Keratinocyte (primary cell): ENCODE results near the gene RTP3.

Experiments
- CTCF ChIP-seq, 3 experiments: IDR thresholded peaks in 1 of 3; conservative IDR thresholded peaks in 1 of 3; optimal IDR thresholded peaks in 1 of 3; 2 replicates in 2 of 3; 3 replicates in 1 of 3; pipeline versions ENCODE3 to v1.5.1; 2011; ENCODE audit warnings: low read length in 3 of 3, mild to moderate bottlenecking in 3 of 3, moderate library complexity in 2 of 3, control low read depth in 1 of 3, inconsistent platforms in 1 of 3; ENCODE audit not compliant: insufficient read depth in 2 of 3; ENCODE audit errors: extremely low read depth in 1 of 3
- EZH2 ChIP-seq: IDR thresholded peaks from one replicate; pipeline ENCODE4 v1.6.1; 2012; ENCODE audit warnings: inconsistent platforms, mild to moderate bottlenecking, low read length, moderate library complexity

- TF ChIP-seq EZH2 (no peak), CTCF (optimal IDR thresholded peaks at IDR 0.05 in 1 of 3, IDR thresholded peaks at IDR 0.05 in 1 of 3, conservative IDR thresholded peaks at IDR 0.05 in 1 of 3; ENCODE audit: extremely low read depth in 1 of 3, insufficient read depth in 2 of 3, low read length in 3 of 3) (no peak)
Measured at GRCh38 chr3:46521096-46521495, 23.3 kb downstream of the RTP3 start.
